Stomach smooth muscle (tissue), 2 donors: ENCODE measurements around the gene LHFPL2.

ENCODE experiments used
- H3K27ac ChIP-seq: one replicate; pipeline ENCODE4 v1.7.0; 2013; ENCODE audit warnings: mild to moderate bottlenecking, low read length, inconsistent platforms
- H3K27me3 ChIP-seq, 2 donors: one replicate each; pipeline ENCODE4 v1.7.0; 2013; ENCODE audit warnings: low read length in 2 of 2; ENCODE audit not compliant: insufficient read depth in 2 of 2, control insufficient read depth in 1 of 2
- H3K36me3 ChIP-seq, 2 donors: one replicate each; pipeline ENCODE4 v1.7.0; 2013; ENCODE audit warnings: low read length in 2 of 2; ENCODE audit not compliant: control insufficient read depth in 2 of 2, insufficient read depth in 2 of 2
- H3K4me1 ChIP-seq: one replicate; pipeline ENCODE4 v1.7.0; 2013; ENCODE audit warnings: low read length; ENCODE audit not compliant: control insufficient read depth, insufficient read depth
- H3K4me3 ChIP-seq, 2 donors: one replicate each; pipeline ENCODE4 v1.7.0; 2013; ENCODE audit warnings: low read length in 2 of 2
- H3K9ac ChIP-seq, 2 donors: one replicate each; pipeline ENCODE4 v1.7.0; 2013; ENCODE audit warnings: low read length in 2 of 2, mild to moderate bottlenecking in 1 of 2
- H3K9me3 ChIP-seq, 2 donors: one replicate each; pipeline ENCODE4 v1.7.0; 2013; ENCODE audit warnings: low read length in 2 of 2; ENCODE audit not compliant: control insufficient read depth in 2 of 2
- donor health status: healthy.
- donor health status: Pancreatic carcinoma.

LHFPL2 gene

DNA sequence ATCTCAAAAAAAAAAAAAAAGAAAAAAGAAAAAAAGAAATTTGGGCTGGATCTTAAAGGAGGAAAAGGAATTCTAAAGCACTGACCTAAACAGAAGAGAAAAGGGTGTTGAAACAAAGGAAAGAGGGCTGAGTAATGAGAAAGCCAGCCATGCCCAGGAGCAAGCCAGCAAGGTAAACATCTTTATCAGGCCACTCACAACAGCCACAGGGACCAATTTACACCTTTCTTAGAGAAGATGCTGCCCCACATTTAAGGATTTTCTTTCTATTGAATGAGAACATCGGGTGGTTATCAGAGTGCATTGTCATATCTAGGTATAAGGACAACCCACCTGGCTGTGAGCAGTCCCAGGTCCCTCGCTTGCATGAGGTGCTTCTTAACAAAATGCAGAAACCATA lies 16.6 kb downstream of the LHFPL2 start:
- H3K27me3 ChIP-seq: no peaks in the 10 kb centered on the region
- H3K9me3 ChIP-seq: no peaks in the 10 kb centered on the region
- H3K9ac ChIP-seq: no peak overlapping the region
- H3K36me3 ChIP-seq: peaks cover 17 to 24% of the 10 kb centered on the region in 2 donors
- no peak overlapping the region for H3K27ac ChIP-seq
- no peak overlapping the region for H3K4me3 ChIP-seq
- peaks cover 51% of the 10 kb centered on the region for H3K4me1 ChIP-seq

DNA sequence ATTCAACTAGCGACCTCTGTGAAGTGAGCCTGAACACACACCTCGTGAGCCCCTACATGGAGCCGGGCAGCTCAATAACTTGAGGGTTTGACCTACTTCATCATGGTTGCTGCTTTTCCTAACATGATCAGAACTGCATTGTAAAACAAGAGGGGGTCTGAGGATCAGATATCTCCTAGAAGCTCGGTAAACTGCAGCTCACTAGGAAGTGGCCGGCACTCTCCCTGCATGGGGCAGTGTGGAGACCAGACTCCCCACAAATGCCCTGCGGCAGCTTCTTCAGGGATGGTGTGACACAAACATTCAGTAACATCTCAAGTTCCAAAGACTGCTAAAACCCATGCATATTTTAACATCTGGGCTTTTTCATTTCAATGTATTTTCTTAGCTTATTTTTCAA lies 18.5 kb downstream of the LHFPL2 start:
- H3K4me3 ChIP-seq: no peak overlapping the region
- no peak overlapping the region for H3K9ac ChIP-seq
- peaks cover 61% of the 10 kb centered on the region for H3K4me1 ChIP-seq
- no peaks in the 10 kb centered on the region for H3K9me3 ChIP-seq
- H3K27ac ChIP-seq: peak overlapping the region; percentile 24
- H3K27me3 ChIP-seq: no peaks in the 10 kb centered on the region
- H3K36me3 ChIP-seq: peaks cover 17 to 24% of the 10 kb centered on the region in 2 donors

DNA sequence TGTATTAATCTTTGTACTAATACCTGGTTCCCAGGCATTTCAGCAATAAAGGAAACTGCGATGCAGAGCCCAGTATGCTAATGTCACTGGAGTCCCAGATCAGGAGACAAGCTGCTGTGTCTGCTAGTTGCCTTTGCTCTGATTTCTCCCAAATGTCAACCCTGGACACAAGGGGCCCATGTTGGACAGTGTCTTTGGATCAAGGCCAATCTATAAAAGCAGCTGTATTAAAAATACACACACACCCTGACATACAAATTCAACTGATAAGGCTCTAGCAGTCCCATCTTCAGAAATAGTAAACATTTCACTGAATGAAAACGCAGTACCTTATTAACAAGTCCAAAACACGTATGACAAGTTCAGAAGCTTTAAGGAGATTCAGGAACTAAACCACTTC lies 18.9 kb downstream of the LHFPL2 start:
- H3K36me3 ChIP-seq: peaks cover 17 to 24% of the 10 kb centered on the region in 2 donors
- H3K27ac ChIP-seq: peak overlapping the region; percentile 24
- H3K9ac ChIP-seq: no peak overlapping the region
- H3K4me1 ChIP-seq: peaks cover 60% of the 10 kb centered on the region
- no peaks in the 10 kb centered on the region for H3K9me3 ChIP-seq
- H3K4me3 ChIP-seq: no peak overlapping the region
- no peaks in the 10 kb centered on the region for H3K27me3 ChIP-seq

DNA sequence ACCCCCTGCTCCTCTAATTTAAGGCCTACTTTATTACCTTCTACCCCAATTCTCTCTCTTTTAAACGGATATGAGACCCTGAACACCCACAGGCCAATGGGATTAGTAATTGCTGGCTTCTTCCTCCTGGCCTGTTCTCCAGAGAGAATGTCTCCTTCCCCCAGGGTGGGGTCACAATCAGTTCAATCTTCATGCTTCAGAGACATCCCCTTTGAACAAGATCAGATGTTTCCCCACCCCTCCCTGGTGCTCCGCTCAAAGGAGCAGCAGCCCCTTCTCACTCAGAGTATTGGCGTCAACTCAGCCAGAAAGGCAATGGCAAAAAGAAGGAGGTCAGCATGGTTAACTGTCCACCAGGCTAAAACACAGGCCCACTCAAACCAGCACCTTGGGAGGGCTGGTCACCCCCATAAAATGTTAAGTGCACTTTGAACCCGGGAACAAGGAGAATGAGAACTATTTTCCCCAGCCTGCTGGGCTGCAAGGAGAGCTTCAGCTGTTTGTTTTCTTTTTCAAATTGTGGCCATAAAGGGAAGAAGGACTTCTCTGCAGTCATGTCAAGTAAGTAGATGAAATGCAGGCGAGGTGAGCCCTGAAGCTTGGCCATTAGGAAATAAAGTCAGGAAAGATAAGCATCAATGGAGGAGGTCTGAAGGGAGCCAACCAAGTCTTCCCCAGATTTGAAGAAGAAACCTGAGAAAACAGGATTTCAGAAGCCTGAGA lies 20.1 kb downstream of the LHFPL2 start:
- H3K36me3 ChIP-seq: peaks cover 17 to 24% of the 10 kb centered on the region in 2 donors
- no peak overlapping the region for H3K4me3 ChIP-seq
- no peaks in the 10 kb centered on the region for H3K27me3 ChIP-seq
- peak overlapping the region; percentile 82 for H3K27ac ChIP-seq
- H3K4me1 ChIP-seq: peaks cover 60% of the 10 kb centered on the region
- H3K9ac ChIP-seq: no peak overlapping the region
- no peaks in the 10 kb centered on the region for H3K9me3 ChIP-seq

DNA sequence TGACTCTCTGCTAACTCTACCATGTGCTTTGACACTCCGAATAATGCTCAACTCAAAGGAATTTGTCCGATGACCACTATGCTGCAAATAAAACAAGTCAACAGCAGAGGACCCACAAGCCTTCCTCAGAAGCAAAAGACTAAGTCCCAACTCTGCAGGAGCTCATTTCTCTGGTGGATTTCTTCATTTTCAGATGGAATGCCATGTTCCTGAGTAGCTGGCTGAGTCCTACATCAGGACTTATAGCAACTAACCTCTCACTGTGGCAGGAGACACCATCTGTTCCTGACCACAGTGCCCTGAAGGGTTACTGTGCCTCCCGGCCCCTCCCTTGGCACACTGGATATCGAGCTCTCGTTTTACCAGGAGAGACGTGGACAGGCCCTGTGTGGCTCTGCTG lies 20.8 kb downstream of the LHFPL2 start:
- H3K27me3 ChIP-seq: no peaks in the 10 kb centered on the region
- H3K36me3 ChIP-seq: peaks cover 17 to 20% of the 10 kb centered on the region in 2 donors
- H3K9ac ChIP-seq: peak overlapping the region in 1 of 2 donors; percentile 29
- H3K4me3 ChIP-seq: no peak overlapping the region
- peaks cover 65% of the 10 kb centered on the region for H3K4me1 ChIP-seq
- peak overlapping the region; percentile 82 for H3K27ac ChIP-seq
- no peaks in the 10 kb centered on the region for H3K9me3 ChIP-seq

DNA sequence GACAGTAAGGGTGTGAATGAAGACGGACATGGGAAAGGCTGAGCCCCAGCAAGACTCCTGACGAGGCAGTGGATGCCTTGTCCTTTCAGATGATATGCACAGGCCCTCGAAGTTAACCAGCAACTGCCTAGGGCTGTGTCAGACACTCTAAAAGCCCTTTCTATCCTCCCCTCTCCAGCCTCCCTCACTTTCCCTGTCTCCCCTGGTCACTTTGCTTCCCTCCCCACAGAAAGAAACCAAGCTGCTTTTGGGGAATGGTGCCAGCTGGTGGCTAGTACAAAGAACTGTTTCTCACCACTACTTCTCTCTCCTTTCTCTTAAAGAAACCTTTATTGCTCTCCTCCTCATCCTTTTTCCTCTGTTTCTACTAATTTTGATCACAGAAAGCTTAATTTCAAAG lies 21.4 kb downstream of the LHFPL2 start:
- peak overlapping the region in 1 of 2 donors; percentile 36 for H3K9ac ChIP-seq

DNA sequence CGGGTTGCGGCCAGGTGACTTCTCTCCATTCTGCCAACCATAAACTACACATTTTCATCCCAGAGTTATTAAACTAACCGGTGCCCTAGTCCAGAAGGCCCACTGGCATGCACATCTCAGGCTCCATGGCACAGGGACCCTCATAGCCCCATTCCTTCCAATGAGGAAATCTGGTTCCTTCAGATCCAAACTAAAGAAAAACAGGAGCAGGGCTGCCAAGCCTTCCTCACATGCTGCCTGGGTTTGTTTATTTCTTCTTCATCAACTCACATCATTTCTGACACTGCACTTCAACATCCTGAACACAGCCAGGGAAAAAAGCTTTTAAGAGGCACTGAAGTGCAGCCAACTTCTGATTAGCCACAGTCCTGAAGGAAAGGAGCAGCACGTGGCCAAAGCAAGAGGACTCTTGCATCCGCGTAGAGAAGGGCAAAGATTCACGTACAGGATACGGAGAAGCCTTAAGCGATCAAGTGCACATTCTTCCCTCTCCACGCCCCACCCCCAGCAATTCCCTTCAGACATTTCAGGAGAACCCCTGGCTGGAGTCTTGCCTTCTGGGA lies 22.5 kb downstream of the LHFPL2 start:
- peak overlapping the region in 1 of 2 donors; percentile 29 for H3K9ac ChIP-seq
- H3K4me1 ChIP-seq: peaks cover 79% of the 10 kb centered on the region
- peak overlapping the region; percentile 82 for H3K27ac ChIP-seq
- H3K27me3 ChIP-seq: no peaks in the 10 kb centered on the region
- H3K36me3 ChIP-seq: peaks cover 8 to 10% of the 10 kb centered on the region in 2 donors
- peak overlapping the region in 1 of 2 donors; percentile 15 for H3K4me3 ChIP-seq
- no peaks in the 10 kb centered on the region for H3K9me3 ChIP-seq

More for the DNA sequence above, 21.4 kb downstream of the LHFPL2 start:
- Histone ChIP-seq H3K9me3 (no peaks in the 10 kb centered on the region), H3K4me1 (peaks cover 69% of the 10 kb centered on the region), H3K27me3 (no peaks in the 10 kb centered on the region), H3K36me3 (peaks cover 17% of the 10 kb centered on the region in 2 donors), H3K4me3 (no peak overlapping the region), H3K27ac (peak overlapping the region; percentile 82)

DNA sequence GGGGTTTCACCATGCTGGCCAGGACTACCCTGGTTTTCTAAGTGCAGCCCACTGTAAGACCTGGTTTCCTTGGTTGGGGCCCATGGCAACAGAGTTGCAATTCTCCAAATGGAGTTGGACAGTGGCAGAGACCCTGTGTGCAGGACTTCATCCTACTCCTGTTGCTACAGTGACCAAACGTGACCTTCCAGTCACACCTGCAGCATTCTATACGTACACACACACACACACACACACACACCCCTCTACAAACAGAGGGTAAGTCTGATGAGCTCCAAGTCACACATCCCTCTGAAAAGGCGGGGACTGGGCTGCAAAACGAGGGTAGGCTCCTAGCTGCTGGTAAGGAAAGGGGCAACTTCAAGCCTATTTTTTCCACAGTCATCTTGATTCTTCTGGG lies 23.6 kb downstream of the LHFPL2 start:
- Histone ChIP-seq H3K36me3 (peaks cover 0 to 4% of the 10 kb centered on the region in 2 donors), H3K4me3 (no peak overlapping the region), H3K27ac (peak overlapping the region; percentile 82), H3K9me3 (peaks cover 4% of the 10 kb centered on the region in 2 donors), H3K9ac (no peak overlapping the region), H3K27me3 (no peaks in the 10 kb centered on the region), H3K4me1 (peaks cover 79% of the 10 kb centered on the region)

DNA sequence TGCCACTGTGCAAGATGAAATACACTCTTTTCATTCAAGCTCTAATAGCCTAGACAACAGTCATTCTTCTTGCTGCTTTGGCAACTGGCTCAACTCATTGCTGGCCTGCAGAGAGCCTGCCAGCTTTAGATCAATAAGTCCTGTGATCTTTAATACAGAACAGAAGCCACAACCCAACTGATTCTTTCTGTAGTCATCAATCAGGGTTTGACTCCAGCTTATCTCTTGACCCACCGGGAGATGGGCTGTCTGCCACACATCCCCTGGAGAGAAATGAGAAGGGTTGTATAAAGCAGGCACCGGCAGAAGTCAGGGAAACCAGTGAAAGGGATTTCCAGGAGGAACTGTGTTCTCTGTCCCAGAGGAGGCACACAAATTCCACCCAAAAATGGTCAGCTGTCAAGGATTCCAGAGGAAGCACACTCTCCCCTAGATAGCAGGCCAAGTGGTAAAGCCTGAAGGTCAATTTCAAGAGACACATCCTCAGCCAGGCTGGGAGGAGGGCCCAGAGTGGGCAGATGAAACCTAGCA lies 24.5 kb downstream of the LHFPL2 start:
- Histone ChIP-seq H3K4me3 (no peak overlapping the region), H3K27ac (peak overlapping the region; percentile 82), H3K9ac (no peak overlapping the region), H3K36me3 (peaks cover 0 to 4% of the 10 kb centered on the region in 2 donors), H3K27me3 (no peaks in the 10 kb centered on the region), H3K4me1 (peaks cover 73% of the 10 kb centered on the region), H3K9me3 (peaks cover 4% of the 10 kb centered on the region in 2 donors)

DNA sequence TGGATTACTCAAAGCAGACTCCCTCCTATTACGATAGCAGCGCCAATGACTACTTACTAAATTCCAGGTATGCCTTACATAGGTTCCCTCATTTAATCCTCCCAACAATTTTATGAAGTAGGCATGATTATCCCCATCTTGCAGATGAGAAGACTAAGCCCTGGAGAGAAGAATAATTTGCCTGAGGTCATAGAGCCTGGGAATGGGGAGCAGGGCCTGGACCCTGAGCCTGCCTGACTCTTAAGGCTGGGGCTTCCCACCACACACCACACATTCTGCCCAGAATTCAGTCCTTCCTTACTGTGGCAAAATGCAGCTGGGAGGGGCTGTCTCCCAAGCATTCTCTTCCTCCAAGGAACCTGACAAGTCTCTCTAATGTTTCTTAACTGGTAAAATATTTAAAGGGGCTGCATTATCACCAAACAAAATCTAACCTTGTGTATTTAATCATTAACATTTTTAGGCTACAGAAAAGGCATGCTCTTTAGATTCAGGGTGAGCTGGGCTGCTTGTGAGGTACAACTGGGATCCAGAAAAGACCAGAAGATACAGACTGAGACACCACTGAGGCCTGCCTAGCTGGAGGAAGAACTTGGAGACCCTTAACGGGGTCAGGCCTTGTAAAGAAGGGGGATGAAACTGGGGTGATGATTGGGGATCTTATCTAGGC lies 26.1 kb downstream of the LHFPL2 start:
- H3K36me3 ChIP-seq: peaks cover 3 to 7% of the 10 kb centered on the region in 2 donors
- peak overlapping the region; percentile 58 for H3K27ac ChIP-seq

More for the DNA sequence above, 26.1 kb downstream of the LHFPL2 start:
- Histone ChIP-seq H3K9ac (no peak overlapping the region), H3K4me1 (peaks cover 59% of the 10 kb centered on the region), H3K9me3 (peaks cover 4% of the 10 kb centered on the region in 2 donors), H3K4me3 (no peak overlapping the region), H3K27me3 (no peaks in the 10 kb centered on the region)
